AG04450 (cell line): Measurements from ENCODE around the gene MYPOP. TPM values are rescaled to one million over a fixed set of nuclear protein-coding genes. Genes with fewer than 3 reads are reported as not detected.

Experiments used
- CTCF ChIA-PET: fragments of 300-600, 350-600 bp; formaldehyde crosslinking; extraction: SDS; loops from one replicate; lab custom pipeline; 2022; ENCODE audit warnings: antibody characterized with exemption, inconsistent platforms; lab: Charles Lee
- POLR2A ChIA-PET: fragments of 350-600 bp; formaldehyde crosslinking; extraction: SDS; loops from one replicate; lab custom pipeline; 2021; ENCODE audit warnings: antibody characterized with exemption, inconsistent platforms; lab: Yijun Ruan, JAX
- DNase-seq: peaks from one replicate; pipeline ENCODE4 v3.0.0-alpha.2; 2011; ENCODE audit warnings: low read depth, low spot score
- H3K27ac ChIP-seq: one replicate; pipeline ENCODE4 v1.5.1; 2012; ENCODE audit warnings: low read depth, low read length, control low read depth
- H3K27me3 ChIP-seq: one replicate; pipeline ENCODE4 v1.6.0; 2012; ENCODE audit warnings: low read length; ENCODE audit not compliant: control insufficient read depth, insufficient read depth
- H3K4me3 ChIP-seq: 2 replicates; pipeline ENCODE4 v1.5.1; 2011; ENCODE audit warnings: mild to moderate bottlenecking, low read depth, low read length, control low read depth
- H3K9me3 ChIP-seq: 2 replicates; pipeline ENCODE4 v1.5.1; 2012; ENCODE audit warnings: low read length; ENCODE audit not compliant: control insufficient read depth, insufficient read depth
- CTCF ChIP-seq: IDR thresholded peaks from 2 replicates; pipeline ENCODE4 v1.5.1; 2011; ENCODE audit warnings: low read depth, low read length, control low read depth, inconsistent platforms
- polyA plus RNA-seq: library from polyadenylated mRNA; depleted of rRNA; stranded (reverse); fragments of >200 nt; gene quantifications from 2 replicates; pipeline ENCODE4 v1.2.3, GENCODE V29; 2011

Gene MYPOP
- polyA plus RNA-seq, 1 experiment, result 1.4 TPM

GRCh38 chr19:45908956-45909355, 6.5 kb upstream of the MYPOP start:
- Histone ChIP-seq H3K27me3 (peaks cover under 1% of the 10 kb centered on the region), H3K4me3 (no peak overlapping the region), H3K27ac (no peak overlapping the region), H3K9me3 (no peaks in the 10 kb centered on the region)
- TF ChIP-seq CTCF, result no peak
- ChIA-PET POLR2A (no interaction called here), CTCF (no interaction called here)
- DNase-seq, result no peak

- H3K4me3 ChIP-seq, result no peak overlapping the region
- no peak for TF ChIP-seq CTCF
- no peak overlapping the region for H3K27ac ChIP-seq
- POLR2A ChIA-PET, result interaction anchor here (0.6 kb wide), 1 partner anchor 108 kb away, joined by 5 read pairs; no protein-coding TSS in a partner anchor
- H3K9me3 ChIP-seq, result no peaks in the 10 kb centered on the region
- H3K27me3 ChIP-seq, result no peaks in the 10 kb centered on the region
- DNase-seq, result no peak
- CTCF ChIA-PET, result no interaction called here
Measured at GRCh38 chr19:45906221-45906620, 3.8 kb upstream of the MYPOP start.

- no peak for TF ChIP-seq CTCF
- Histone ChIP-seq H3K9me3 (no peaks in the 10 kb centered on the region), H3K27ac (no peak overlapping the region), H3K4me3 (no peak overlapping the region), H3K27me3 (no peaks in the 10 kb centered on the region)
- POLR2A ChIA-PET, result no interaction called here
- CTCF ChIA-PET, result no interaction called here
- DNase-seq, result no peak
Measured at GRCh38 chr19:45905011-45905410, 2.6 kb upstream of the MYPOP start.

- H3K27ac ChIP-seq, result peak overlapping the region; percentile 52
- H3K9me3 ChIP-seq, result no peaks in the 10 kb centered on the region
- ChIA-PET CTCF (interaction anchor here (0.9 to 1.6 kb wide), 3 partner anchors 18 to 114 kb away, joined by 3 read pairs; no protein-coding TSS in a partner anchor), POLR2A (interaction anchor here (0.8 to 1.4 kb wide), 4 partner anchors 17 to 134 kb away, joined by 3 to 8 read pairs (median 5); partner anchors contain the start of genes CCDC61, IRF2BP1 and SIX5)
- no peaks in the 10 kb centered on the region for H3K27me3 ChIP-seq
- no peak for TF ChIP-seq CTCF
- DNase-seq, result peak; percentile 93
- H3K4me3 ChIP-seq, result peak overlapping the region; percentile 86
Measured at GRCh38 chr19:45902651-45903625, 525 bp upstream of the MYPOP start.

- ChIA-PET CTCF (no interaction called here), POLR2A (interaction anchor here (1.2 kb wide), 1 partner anchor 38 kb away, joined by 4 read pairs; no protein-coding TSS in a partner anchor)
- DNase-seq, result no peak
- H3K9me3 ChIP-seq, result no peaks in the 10 kb centered on the region
- no peaks in the 10 kb centered on the region for H3K27me3 ChIP-seq
- H3K27ac ChIP-seq, result no peak overlapping the region
- TF ChIP-seq CTCF, result no peak
- peak overlapping the region; percentile 86 for H3K4me3 ChIP-seq
Measured at GRCh38 chr19:45901432-45901911, 941 bp downstream of the MYPOP start.
